GM18505 (cell line): ENCODE results near the gene JHY.

Experiments used
- ATAC-seq: cut with Tn5 transposase; IDR thresholded peaks from one replicate; pipeline ENCODE4 v1.9.1; 2021; ENCODE audit not compliant: unreplicated experiment
- POLR2A ChIP-seq: IDR thresholded peaks from 4 replicates; pipeline ENCODE4 v1.6.1; 2011; ENCODE audit warnings: borderline replicate concordance; ENCODE audit not compliant: insufficient read depth, insufficient read length; ENCODE audit errors: extremely low read depth

The JHY gene

DNA sequence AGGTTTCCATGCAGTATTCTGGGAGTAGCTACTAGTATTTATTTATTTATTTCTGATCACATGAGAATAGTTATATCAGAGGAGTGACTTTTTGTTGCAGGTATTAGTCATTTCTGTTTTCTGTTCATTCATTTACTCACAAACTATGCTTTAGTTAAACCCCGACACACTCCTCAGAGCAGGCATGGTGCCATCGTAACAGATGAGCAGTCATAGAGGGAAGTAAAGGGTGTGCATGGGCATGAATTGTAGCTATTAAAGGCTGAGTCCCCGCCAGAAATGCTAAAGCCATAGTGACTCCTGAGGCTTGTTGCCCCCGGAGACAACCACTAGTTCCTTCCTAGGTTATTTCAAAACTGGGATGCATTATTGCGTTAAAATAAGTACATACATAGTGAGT is 10.6 kb downstream of the JHY start:
- TF ChIP-seq POLR2A, result no peak
- ATAC-seq, result no peak

DNA sequence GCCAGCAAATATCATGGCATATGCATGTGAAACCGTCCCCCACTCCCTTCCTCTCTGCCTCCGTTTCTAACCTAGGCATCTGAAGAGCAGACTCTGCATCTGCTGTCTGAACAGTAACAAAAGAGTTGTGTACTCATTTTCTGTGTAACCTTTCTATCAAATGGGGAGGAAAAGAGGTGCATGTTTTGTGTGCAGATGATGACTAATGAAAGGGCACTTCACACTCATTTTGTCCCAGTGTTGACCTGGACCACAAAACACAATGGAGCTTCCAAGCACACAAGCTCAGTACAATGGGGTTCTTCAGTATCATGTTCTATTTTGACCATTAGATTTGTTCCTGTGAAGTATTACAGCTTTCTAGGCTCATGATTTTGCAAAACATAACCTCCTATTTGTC is 13.0 kb downstream of the JHY start:
- ATAC-seq, result no peak
- TF ChIP-seq POLR2A, result no peak

DNA sequence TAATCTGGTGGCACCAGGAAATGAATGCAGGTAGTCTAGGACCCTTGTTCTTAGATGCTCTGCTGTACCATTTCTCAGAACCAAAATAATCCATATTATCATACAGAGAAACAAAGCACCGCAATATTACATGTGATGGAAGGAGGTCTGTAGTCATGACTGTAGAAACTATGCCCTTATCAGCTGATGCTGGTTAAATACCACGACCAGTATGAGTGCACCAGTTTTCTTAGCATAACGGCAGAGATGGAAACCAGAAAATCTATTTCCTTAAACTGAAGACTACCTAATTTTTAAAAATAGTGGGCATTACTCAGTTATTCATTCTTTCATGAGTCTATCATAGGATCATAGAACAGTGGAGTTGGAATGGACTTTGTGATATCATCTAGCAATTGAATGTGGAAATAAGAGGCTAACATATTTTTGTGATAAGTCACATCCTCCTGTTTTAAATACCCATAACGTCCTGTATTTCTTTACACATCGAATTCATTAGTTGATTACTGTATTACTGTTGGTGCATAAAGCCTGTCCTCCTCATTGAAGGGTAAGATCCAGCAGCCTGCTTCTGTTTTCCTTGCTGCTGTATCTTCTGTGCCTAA is 15.1 kb downstream of the JHY start:
- no peak for ATAC-seq
- TF ChIP-seq POLR2A, result no peak

DNA sequence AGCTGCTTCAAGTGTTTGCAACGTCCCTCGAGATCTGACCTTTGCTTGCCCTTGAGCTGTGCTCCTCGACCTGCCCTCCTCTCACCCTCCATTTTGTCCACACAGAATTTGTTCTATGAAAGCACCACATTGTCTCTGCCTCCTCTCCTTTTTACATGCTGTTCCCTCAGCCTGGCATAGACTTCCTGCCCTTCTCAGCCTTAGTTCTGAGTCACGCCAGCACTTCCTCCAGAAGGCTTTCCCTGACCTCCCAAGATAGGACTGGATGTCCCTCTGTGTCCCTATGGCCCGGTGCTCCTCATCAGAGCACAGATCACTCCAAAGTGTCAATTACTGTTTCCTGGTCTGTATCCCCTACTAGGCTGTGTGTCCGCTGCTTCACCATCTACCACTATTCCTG is 16.2 kb downstream of the JHY start:
- TF ChIP-seq POLR2A, result no peak
- ATAC-seq, result no peak

DNA sequence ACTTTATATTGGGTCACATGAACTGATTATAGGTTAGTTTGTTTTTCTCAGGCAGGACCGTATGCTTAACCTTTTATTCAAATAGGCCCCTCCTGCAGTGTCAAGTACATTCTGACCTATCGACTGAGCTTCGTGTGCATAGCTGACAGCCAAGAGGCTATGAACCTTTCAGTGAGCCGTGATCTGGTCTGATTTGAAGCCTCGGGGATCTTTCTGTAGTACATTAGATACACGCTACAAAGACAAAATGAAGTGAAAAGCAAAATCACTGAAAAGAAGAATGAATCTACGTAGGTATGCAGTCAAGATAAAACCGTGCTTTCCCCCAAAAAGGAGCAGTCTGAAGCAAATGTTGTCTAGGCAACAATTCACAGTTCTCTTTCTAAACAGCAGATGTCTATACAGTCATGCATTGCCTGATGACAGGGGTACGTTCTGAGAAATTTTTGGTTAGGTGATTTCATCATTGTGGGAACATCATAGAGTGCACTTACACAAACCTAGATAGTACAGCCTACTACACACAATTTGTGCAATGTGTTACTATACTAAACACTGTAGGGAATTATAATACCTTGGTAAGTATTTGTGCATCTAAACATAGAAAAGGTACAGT is 18.1 kb downstream of the JHY start:
- ATAC-seq, result no peak

DNA sequence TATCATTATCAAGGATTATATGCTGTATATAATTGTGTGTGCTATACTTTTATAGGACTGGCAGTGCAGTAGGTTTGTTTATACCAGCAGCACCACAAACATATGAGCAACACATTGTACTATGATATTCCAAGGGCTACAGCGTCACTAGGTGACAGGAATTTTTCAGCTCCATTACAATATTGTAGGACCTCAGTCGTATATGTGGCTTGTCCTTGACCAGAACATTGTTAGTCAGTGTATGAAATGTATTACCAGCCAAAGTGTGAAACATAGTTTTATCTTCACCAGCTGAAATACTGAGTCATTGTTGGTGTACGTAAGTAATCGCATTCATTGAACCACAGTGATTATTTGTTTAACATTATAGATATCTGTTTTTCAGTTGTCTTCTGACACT is 20.4 kb downstream of the JHY start:
- no peak for TF ChIP-seq POLR2A
- ATAC-seq, result no peak

More for the DNA sequence above, 18.1 kb downstream of the JHY start:
- TF ChIP-seq POLR2A, result no peak

DNA sequence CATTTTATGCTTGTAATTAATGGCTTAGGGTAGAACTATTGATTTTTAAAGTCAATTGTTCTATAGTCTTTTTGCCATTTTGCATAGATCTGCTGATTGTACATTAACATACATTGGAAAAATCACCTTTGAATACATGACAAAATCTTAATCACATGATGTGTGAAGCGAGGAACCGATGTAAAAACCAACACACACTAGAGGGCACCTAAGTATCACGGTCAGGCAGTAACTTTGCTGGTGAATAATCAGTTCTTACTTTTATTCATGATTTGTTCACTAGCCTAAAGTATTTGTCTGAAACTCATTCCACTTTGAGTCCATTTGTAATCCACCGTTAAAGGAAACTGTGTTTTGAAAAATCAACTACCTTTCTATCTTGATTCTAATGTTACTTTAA is 28.2 kb downstream of the JHY start:
- no peak for TF ChIP-seq POLR2A
- no peak for ATAC-seq

DNA sequence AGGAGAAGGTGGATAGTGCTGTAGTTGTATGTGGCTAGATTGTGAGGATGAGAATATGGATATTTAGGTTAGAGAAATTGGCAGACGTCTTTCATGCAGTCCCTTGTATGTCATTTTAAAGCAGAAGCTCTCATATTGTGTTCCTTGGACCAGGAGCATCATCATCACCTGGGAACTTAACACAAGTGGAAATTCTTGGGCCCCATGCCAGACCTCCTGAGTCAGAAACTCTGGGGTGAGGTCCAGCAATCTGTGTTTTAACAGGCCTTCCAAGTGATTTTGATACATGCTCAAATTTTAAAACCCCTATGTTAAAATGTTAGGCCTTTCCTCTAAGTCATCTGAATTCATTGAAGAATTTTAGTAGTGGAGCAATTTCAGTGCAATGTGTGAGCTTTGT is 34.8 kb downstream of the JHY start:
- ATAC-seq, result no peak
- TF ChIP-seq POLR2A, result no peak

DNA sequence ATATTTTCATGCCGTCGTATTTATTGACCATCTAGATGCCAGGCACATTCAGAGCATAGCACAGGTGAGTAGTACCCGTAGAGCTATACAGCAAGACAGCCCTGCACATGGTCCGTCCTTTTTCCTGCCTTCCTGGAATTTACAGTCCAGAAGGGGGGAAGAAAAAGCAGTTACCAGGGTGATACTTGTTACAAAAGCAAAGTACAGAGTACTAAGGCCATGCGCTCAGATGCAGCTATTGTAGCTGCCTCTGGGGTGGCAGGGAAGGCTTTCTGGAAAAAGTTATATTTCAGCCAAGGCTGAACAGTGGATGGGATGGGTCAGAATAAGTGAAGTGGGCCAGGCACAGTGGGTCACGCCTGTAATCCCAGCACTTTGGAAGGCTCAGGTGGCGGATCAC is 36.2 kb downstream of the JHY start:
- ATAC-seq, result no peak
- TF ChIP-seq POLR2A, result no peak

DNA sequence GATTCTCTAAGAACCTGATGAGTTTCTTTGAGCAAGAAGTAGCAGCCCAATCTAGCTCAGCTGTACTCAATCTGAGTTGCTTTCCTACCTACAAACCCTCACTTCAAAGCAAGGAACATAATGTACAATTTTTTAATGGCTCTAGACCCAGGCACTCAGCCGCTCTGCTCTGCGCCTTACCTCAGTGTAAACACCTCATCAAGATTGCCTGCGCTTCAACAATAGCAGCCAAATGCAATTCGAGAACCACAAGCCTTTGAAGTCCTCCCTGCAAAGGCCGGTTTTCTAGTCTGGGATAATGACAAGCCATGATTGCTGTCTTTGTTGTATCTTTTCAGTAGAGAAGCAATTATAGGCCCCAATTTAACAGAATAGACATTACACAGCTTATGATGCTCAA is 38.0 kb downstream of the JHY start:
- no peak for ATAC-seq
- TF ChIP-seq POLR2A, result no peak

DNA sequence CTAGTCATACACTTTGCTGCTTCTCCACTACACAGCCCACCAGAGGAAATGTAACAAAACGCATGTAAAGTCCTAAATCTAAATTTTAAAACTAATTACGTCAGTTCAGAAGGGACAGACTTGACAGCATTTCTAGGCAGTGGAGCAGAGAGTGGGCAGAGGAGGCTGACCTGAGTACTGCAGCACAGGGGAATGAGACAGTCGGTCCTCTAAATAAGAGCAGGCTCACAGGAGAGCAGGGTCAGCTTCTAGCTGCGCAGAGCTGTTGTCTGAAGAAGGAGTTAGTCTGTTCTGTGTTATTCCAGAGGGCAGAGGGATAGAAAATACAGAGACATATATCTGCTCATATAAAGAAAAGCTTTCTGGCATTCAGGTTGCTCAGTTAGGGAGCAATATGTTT is 40.3 kb downstream of the JHY start:
- no peak for ATAC-seq
- TF ChIP-seq POLR2A, result no peak

DNA sequence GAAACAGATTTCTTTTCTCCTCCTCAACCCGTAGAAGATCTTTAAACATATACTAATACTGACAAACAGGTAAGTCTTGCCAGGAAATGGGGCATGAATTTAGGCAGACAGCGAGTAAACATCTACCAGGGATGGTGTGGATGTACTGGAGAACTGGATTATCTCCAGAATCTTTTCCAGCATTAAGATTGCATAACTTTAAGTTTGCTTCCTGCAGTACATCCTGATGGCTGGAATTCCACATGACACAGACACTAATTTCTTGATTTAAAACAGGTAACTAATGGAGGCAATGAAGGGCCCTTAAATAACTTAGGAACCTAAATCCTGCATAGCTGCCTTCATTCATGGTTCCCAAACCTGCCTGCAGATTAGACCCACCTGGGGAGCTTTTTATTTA is 40.7 kb downstream of the JHY start:
- no peak for TF ChIP-seq POLR2A
- ATAC-seq, result no peak

DNA sequence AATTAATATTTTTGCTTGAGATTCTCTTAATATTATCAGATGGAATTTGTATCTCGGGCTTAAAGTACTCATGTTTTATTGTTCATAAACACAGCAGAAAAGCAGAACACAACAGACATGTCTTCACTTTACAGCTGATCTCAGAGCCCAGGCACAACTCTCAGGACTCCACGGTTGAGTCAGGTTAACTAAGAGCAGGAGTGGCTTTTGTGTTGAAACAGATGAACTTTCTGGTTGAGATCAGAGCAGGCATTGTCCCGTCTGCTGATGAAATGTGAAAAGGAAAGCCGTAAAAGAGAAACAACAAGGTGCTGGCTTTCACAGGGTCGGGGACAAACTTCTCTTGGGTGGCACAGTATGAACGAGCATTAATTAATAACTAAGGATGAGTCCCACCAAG is 49.0 kb downstream of the JHY start:
- no peak for TF ChIP-seq POLR2A
- ATAC-seq, result no peak

DNA sequence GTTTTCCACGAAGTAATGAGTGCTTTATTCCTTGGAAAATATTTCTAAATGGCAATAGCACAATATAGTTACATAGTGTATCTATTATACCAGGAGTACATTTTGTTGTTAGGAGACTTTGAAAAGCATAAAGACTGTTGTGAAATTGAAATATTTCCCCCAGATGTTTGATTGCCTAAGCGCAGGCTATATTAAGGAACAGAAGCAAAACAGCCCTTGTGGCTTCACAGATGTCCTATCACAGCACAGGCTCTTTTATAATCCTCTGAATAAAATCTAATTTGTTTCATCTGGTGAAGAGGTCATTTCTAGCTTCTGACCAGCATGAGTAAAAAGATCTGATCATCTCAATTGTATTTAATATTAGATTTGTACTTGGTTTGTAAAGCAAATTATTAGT is 50.9 kb downstream of the JHY start:
- ATAC-seq, result no peak
- no peak for TF ChIP-seq POLR2A

DNA sequence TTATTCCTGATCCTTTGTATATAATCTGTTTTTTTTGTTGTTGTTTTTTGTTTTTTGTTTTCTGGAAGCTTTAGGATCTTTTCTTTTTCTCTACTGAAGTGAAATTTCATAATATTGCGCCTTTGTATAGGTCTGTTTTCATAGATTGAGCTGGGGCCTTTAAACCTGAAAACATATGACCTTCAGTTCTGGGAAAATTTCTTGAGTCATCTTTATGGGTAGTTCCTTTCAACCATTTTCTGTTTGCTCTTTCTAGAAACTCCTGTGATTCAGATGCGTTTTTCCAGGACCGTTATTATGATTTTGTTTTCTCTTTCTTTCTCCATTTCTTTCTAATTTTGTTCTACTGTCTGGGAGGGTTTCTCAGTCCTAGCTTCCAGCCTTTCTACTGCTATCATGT is 55.4 kb downstream of the JHY start:
- no peak for TF ChIP-seq POLR2A
- ATAC-seq, result no peak
